ENCODE measurements around the gene NUDT14.

- TF ChIP-seq POLR2AphosphoS5 (IDR thresholded peaks at IDR 0.05): no peak
- no peak for TF ChIP-seq CTCF (IDR thresholded peaks at IDR 0.05)
- no peak for TF ChIP-seq POLR2A (IDR thresholded peaks at IDR 0.05)
- TF ChIP-seq EP300 (IDR thresholded peaks at IDR 0.05): no peak
Measured at GRCh38 chr14:105207996-105208737, 27.1 kb upstream of the NUDT14 start.
